IPS-15b (cell line): Measurements from ENCODE around the gene SPINT1.

ENCODE experiments used
- H3K27me3 ChIP-seq: one replicate; pipeline ENCODE4 v1.6.1; 2013; ENCODE audit warnings: low read length; ENCODE audit not compliant: control insufficient read depth, insufficient read depth
- H3K36me3 ChIP-seq: one replicate; pipeline ENCODE4 v1.6.1; 2013; ENCODE audit warnings: low read length; ENCODE audit not compliant: control insufficient read depth, insufficient read depth
- H3K4me1 ChIP-seq: one replicate; pipeline ENCODE4 v1.6.1; 2013; ENCODE audit warnings: mild to moderate bottlenecking, low read length; ENCODE audit not compliant: control insufficient read depth, insufficient read depth
- H3K4me3 ChIP-seq: one replicate; pipeline ENCODE4 v1.5.1; 2013; ENCODE audit warnings: low read depth, low read length
- H3K9ac ChIP-seq: one replicate; pipeline ENCODE4 v1.6.1; 2013; ENCODE audit warnings: low read depth, mild to moderate bottlenecking, low read length
- H3K9me3 ChIP-seq: one replicate; pipeline ENCODE4 v1.6.1; 2013; ENCODE audit warnings: mild to moderate bottlenecking, low read length; ENCODE audit not compliant: control insufficient read depth, insufficient read depth

The SPINT1 gene

GRCh38 chr15:40812721-40813425 lies 31.0 kb upstream of the SPINT1 start:
- Histone ChIP-seq H3K9ac (no peak overlapping the region), H3K27me3 (no peaks in the 10 kb centered on the region), H3K4me1 (no peaks in the 10 kb centered on the region), H3K9me3 (no peaks in the 10 kb centered on the region), H3K36me3 (peaks cover 16% of the 10 kb centered on the region), H3K4me3 (no peak overlapping the region)

GRCh38 chr15:40815042-40815698 lies 28.7 kb upstream of the SPINT1 start:
- peaks cover 16% of the 10 kb centered on the region for H3K36me3 ChIP-seq
- H3K9me3 ChIP-seq: no peaks in the 10 kb centered on the region
- H3K27me3 ChIP-seq: no peaks in the 10 kb centered on the region
- H3K4me3 ChIP-seq: no peak overlapping the region
- H3K9ac ChIP-seq: no peak overlapping the region
- no peaks in the 10 kb centered on the region for H3K4me1 ChIP-seq

GRCh38 chr15:40819048-40819447 lies 24.8 kb upstream of the SPINT1 start:
- Histone ChIP-seq H3K4me1 (no peaks in the 10 kb centered on the region), H3K36me3 (peaks cover 5% of the 10 kb centered on the region), H3K9ac (no peak overlapping the region), H3K9me3 (no peaks in the 10 kb centered on the region), H3K27me3 (no peaks in the 10 kb centered on the region), H3K4me3 (no peak overlapping the region)

- H3K27me3 ChIP-seq: no peaks in the 10 kb centered on the region
- H3K4me1 ChIP-seq: no peaks in the 10 kb centered on the region
- H3K9me3 ChIP-seq: no peaks in the 10 kb centered on the region
- no peak overlapping the region for H3K9ac ChIP-seq
- H3K4me3 ChIP-seq: no peak overlapping the region
- H3K36me3 ChIP-seq: no peaks in the 10 kb centered on the region
Observed at GRCh38 chr15:40821195-40821594, 22.7 kb upstream of the SPINT1 start.

GRCh38 chr15:40823572-40824343 lies 20.1 kb upstream of the SPINT1 start:
- Histone ChIP-seq H3K27me3 (no peaks in the 10 kb centered on the region), H3K9me3 (no peaks in the 10 kb centered on the region), H3K4me3 (no peak overlapping the region), H3K9ac (no peak overlapping the region), H3K4me1 (no peaks in the 10 kb centered on the region), H3K36me3 (no peaks in the 10 kb centered on the region)

- no peaks in the 10 kb centered on the region for H3K9me3 ChIP-seq
- H3K9ac ChIP-seq: no peak overlapping the region
- H3K36me3 ChIP-seq: no peaks in the 10 kb centered on the region
- H3K4me3 ChIP-seq: no peak overlapping the region
- H3K27me3 ChIP-seq: no peaks in the 10 kb centered on the region
- peaks cover 2% of the 10 kb centered on the region for H3K4me1 ChIP-seq
Observed at GRCh38 chr15:40825661-40826422, 18.0 kb upstream of the SPINT1 start.

- peaks cover 2% of the 10 kb centered on the region for H3K4me1 ChIP-seq
Observed at GRCh38 chr15:40826423-40827075, 17.3 kb upstream of the SPINT1 start.

GRCh38 chr15:40828447-40829036 lies 15.3 kb upstream of the SPINT1 start, which contains the start of gene PPP1R14D:
PPP1R14D (minus strand) TSS chr15:40828708; CDS start chr15:40828641, 67 bp downstream.
- H3K9ac ChIP-seq: no peak within 1 kb of the TSS
- H3K4me1 ChIP-seq: peaks cover 2% of the 10 kb centered on the region
- no peaks in the 10 kb centered on the region for H3K27me3 ChIP-seq
- H3K36me3 ChIP-seq: no peaks in the 10 kb centered on the region
- H3K4me3 ChIP-seq: no peak within 1 kb of the TSS
- H3K9me3 ChIP-seq: no peaks in the 10 kb centered on the region

More at GRCh38 chr15:40826423-40827075, 17.3 kb upstream of the SPINT1 start:
- Histone ChIP-seq H3K36me3 (no peaks in the 10 kb centered on the region), H3K9me3 (no peaks in the 10 kb centered on the region), H3K4me3 (no peak overlapping the region), H3K9ac (no peak overlapping the region), H3K27me3 (no peaks in the 10 kb centered on the region)

GRCh38 chr15:40829115-40829514 lies 14.7 kb upstream of the SPINT1 start:
- H3K9ac ChIP-seq: no peak overlapping the region
- H3K4me1 ChIP-seq: peaks cover 2% of the 10 kb centered on the region
- no peaks in the 10 kb centered on the region for H3K36me3 ChIP-seq
- no peaks in the 10 kb centered on the region for H3K27me3 ChIP-seq
- H3K9me3 ChIP-seq: no peaks in the 10 kb centered on the region
- no peak overlapping the region for H3K4me3 ChIP-seq

- no peaks in the 10 kb centered on the region for H3K27me3 ChIP-seq
- no peak overlapping the region for H3K4me3 ChIP-seq
- H3K9me3 ChIP-seq: no peaks in the 10 kb centered on the region
- H3K9ac ChIP-seq: no peak overlapping the region
- H3K36me3 ChIP-seq: no peaks in the 10 kb centered on the region
- peaks cover 2% of the 10 kb centered on the region for H3K4me1 ChIP-seq
Observed at GRCh38 chr15:40830884-40831283, 13.0 kb upstream of the SPINT1 start.
